ENCODE measurements around the gene TAF15. TPM values are rescaled to one million over a fixed set of nuclear protein-coding genes. Genes with fewer than 3 reads are reported as not detected.

TAF15 gene
- total RNA-seq, 2 experiments from 2014 or later, result 65.9 to 256 TPM

GRCh38 chr17:35809855-35810461 lies 674 bp downstream of the TAF15 start:
- Histone ChIP-seq H4K20me1 (ENCODE audit: insufficient read depth, low read length) (peaks cover 37% of the 10 kb centered on the region), H3K9me2 (ENCODE audit: insufficient read depth, low read length) (no peaks in the 10 kb centered on the region), H3K4me3 (ENCODE audit: low read depth, low read length, poor library complexity, severe bottlenecking) (peak overlapping the region; percentile 91), H3K4me1 (ENCODE audit: insufficient read depth, low read length, poor library complexity, severe bottlenecking) (peaks cover 34% of the 10 kb centered on the region), H3K9me3 (ENCODE audit: low read length) (no peaks in the 10 kb centered on the region), H3K36me3 (ENCODE audit: insufficient read depth, low read length) (peaks cover 43% of the 10 kb centered on the region; the same call in 1 of the 2 replicates), H2AFZ (ENCODE audit: low read length) (no peak overlapping the region; the same call in 1 of the 2 replicates), H3K4me2 (ENCODE audit: low read length) (peak overlapping the region; percentile 91), H3K79me2 (ENCODE audit: insufficient read depth, low read depth, low read length) (peaks cover 56% of the 10 kb centered on the region), H3K27ac (ENCODE audit: low read depth, low read length, poor library complexity, severe bottlenecking) (peak overlapping the region; percentile 78)
- no peak for DNase-seq (ENCODE audit: low spot score)
- TF ChIP-seq EZH2phosphoT487 (IDR thresholded peaks at IDR 0.05; ENCODE audit: borderline replicate concordance, low read depth, low read length) (no peak), CTCF (conservative IDR thresholded peaks at IDR 0.05; ENCODE audit: low read length) (no peak)
- ChIA-PET POLR2A (interaction anchor here (1.3 kb wide), 1 partner anchor 9 kb away, joined by 6 read pairs; no protein-coding TSS in a partner anchor), CTCF (ENCODE audit: unreplicated experiment) (interaction anchor here (0.6 kb wide), 1 partner anchor 846 kb away, joined by 4 read pairs; no protein-coding TSS in a partner anchor)
- BruUV-seq (replicated peaks), result no TSS peak
- intact Hi-C loops (cut with micrococcal nuclease; ENCODE audit: unreplicated experiment), result loop anchor here (1.0 to 5.0 kb wide), 2 partner anchors 46 to 223 kb away; partner anchors contain the start of gene AP2B1

GRCh38 chr17:35811759-35812158 lies 2.5 kb downstream of the TAF15 start:
- peaks cover 34% of the 10 kb centered on the region for H3K4me1 ChIP-seq (ENCODE audit: insufficient read depth, low read length, poor library complexity, severe bottlenecking)
- peaks cover 53% of the 10 kb centered on the region for H4K20me1 ChIP-seq (ENCODE audit: insufficient read depth, low read length)
- CTCF ChIA-PET (ENCODE audit: unreplicated experiment), result no interaction called here
- H3K9me3 ChIP-seq (ENCODE audit: low read length), result no peaks in the 10 kb centered on the region
- no TSS peak for BruUV-seq (replicated peaks)
- H3K4me3 ChIP-seq (ENCODE audit: low read depth, low read length, poor library complexity, severe bottlenecking), result peak overlapping the region; percentile 91
- POLR2A ChIA-PET, result no interaction called here
- H3K4me2 ChIP-seq (ENCODE audit: low read length), result peak overlapping the region; percentile 91
- H3K79me2 ChIP-seq (ENCODE audit: insufficient read depth, low read depth, low read length), result peaks cover 74% of the 10 kb centered on the region
- no peak overlapping the region for H3K27ac ChIP-seq (ENCODE audit: low read depth, low read length, poor library complexity, severe bottlenecking)
- no peaks in the 10 kb centered on the region for H3K9me2 ChIP-seq (ENCODE audit: insufficient read depth, low read length)
- peaks cover 61% of the 10 kb centered on the region for H3K36me3 ChIP-seq (ENCODE audit: insufficient read depth, low read length)
- intact Hi-C loops (cut with micrococcal nuclease; ENCODE audit: unreplicated experiment), result no loop called here
- TF ChIP-seq EZH2phosphoT487 (IDR thresholded peaks at IDR 0.05; ENCODE audit: borderline replicate concordance, low read depth, low read length) (no peak), CTCF (conservative IDR thresholded peaks at IDR 0.05; ENCODE audit: low read length) (no peak)
- DNase-seq (ENCODE audit: low spot score), result no peak
- H2AFZ ChIP-seq (ENCODE audit: low read length), result no peak overlapping the region

DNA sequence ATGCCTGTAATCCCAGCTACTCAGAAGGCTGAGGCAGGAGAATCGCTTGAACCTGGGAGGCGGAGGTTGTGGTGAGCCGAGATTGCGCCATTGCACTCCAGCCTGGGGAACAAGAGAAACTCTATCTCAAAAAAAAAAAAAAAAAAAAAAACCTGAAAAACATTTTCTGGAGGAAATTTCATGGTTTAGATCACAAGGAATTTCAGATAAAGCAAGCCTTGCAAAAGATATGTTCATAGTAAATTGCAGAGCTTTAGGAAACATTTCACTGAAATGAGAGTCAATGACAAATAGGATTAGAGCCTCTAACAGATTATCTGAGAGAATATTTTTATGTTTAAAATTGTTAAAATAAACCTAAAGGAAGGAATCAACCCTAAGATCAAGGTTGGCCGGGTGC lies 3.2 kb downstream of the TAF15 start:
- TF ChIP-seq EZH2phosphoT487 (IDR thresholded peaks at IDR 0.05; ENCODE audit: borderline replicate concordance, low read depth, low read length), result no peak
- no peak for TF ChIP-seq CTCF (conservative IDR thresholded peaks at IDR 0.05; ENCODE audit: low read length)
- peaks cover 81% of the 10 kb centered on the region for H3K79me2 ChIP-seq (ENCODE audit: insufficient read depth, low read depth, low read length)
- ChIA-PET POLR2A (interaction anchor here (0.5 kb wide), 1 partner anchor 20 kb away, joined by 3 read pairs; no protein-coding TSS in a partner anchor), CTCF (ENCODE audit: unreplicated experiment) (no interaction called here)
- H4K20me1 ChIP-seq (ENCODE audit: insufficient read depth, low read length), result peaks cover 60% of the 10 kb centered on the region
- H3K4me2 ChIP-seq (ENCODE audit: low read length), result peak overlapping the region; percentile 91; the same call in 1 of the 2 replicates
- H2AFZ ChIP-seq (ENCODE audit: low read length), result no peak overlapping the region
- BruUV-seq (replicated peaks), result no TSS peak
- H3K9me2 ChIP-seq (ENCODE audit: insufficient read depth, low read length), result no peaks in the 10 kb centered on the region
- intact Hi-C loops (cut with micrococcal nuclease; ENCODE audit: unreplicated experiment), result no loop called here
- no peaks in the 10 kb centered on the region for H3K9me3 ChIP-seq (ENCODE audit: low read length)
- H3K4me3 ChIP-seq (ENCODE audit: low read depth, low read length, poor library complexity, severe bottlenecking), result no peak overlapping the region
- H3K4me1 ChIP-seq (ENCODE audit: insufficient read depth, low read length, poor library complexity, severe bottlenecking), result peaks cover 33% of the 10 kb centered on the region
- no peak for DNase-seq (ENCODE audit: low spot score)
- H3K27ac ChIP-seq (ENCODE audit: low read depth, low read length, poor library complexity, severe bottlenecking), result no peak overlapping the region
- peaks cover 68% of the 10 kb centered on the region for H3K36me3 ChIP-seq (ENCODE audit: insufficient read depth, low read length)
